Activated T-helper 1 cell treated with anti-CD3 and anti-CD28 coated beads, Interleukin-12 subunit alpha, Interleukin-12 subunit beta, Interleukin-2, Interleukin-4 antibody, amounts not matched to agents 30 ng/mL and 10 ng/mL and 1 ng/mL, durations not matched to agents 14 hours and 24 hours and 36 hours (primary cell): ENCODE measurements around the gene SH3BGRL. TPM values are rescaled to one million over a fixed set of nuclear protein-coding genes. Genes with fewer than 3 reads are reported as not detected.
"Not testable (repeated sequence)": the region's sequence is repeated elsewhere in the genome, so short reads cannot be mapped to it uniquely, and the experiment has no call there.

Experiments used
- DNase-seq: peaks from one replicate; pipeline ENCODE4 v3.0.0; 2021; ENCODE audit warnings: low spot score
- H3K27ac Mint-ChIP-seq: one replicate; pipeline ENCODE4 v1.8.0; 2021; ENCODE audit warnings: mild to moderate bottlenecking, mixed read lengths
- H3K27me3 Mint-ChIP-seq: one replicate; pipeline ENCODE4 v1.8.0; 2022; ENCODE audit warnings: mild to moderate bottlenecking, moderate library complexity, mixed read lengths; ENCODE audit not compliant: insufficient read depth
- H3K36me3 Mint-ChIP-seq: one replicate; pipeline ENCODE4 v1.8.0; 2021; ENCODE audit warnings: low read depth, mixed read lengths
- H3K4me1 Mint-ChIP-seq: one replicate; pipeline ENCODE4 v1.8.0; 2021; ENCODE audit warnings: low read depth, mixed read lengths
- H3K4me3 Mint-ChIP-seq: one replicate; pipeline ENCODE4 v1.8.0; 2021; ENCODE audit warnings: mild to moderate bottlenecking, moderate library complexity, mixed read lengths
- H3K9me3 Mint-ChIP-seq: one replicate; pipeline ENCODE4 v1.8.0; 2021; ENCODE audit warnings: mixed read lengths
- intact Hi-C: fragments of 100-400 bp; cut with micrococcal nuclease; formaldehyde crosslinking; loops from one replicate; pipeline ENCODE4 v1.15.1; 2024
- total RNA-seq: library from RNA; stranded (reverse); gene quantifications from 2 replicates; pipeline ENCODE4 v1.2.3, GENCODE V29; 2022

Gene SH3BGRL
- total RNA-seq, 1 donor from 2014 or later = 37.6 TPM

GRCh38 chrX:81278616-81279015, 76.7 kb downstream of the SH3BGRL start:
- H3K9me3 Mint-ChIP-seq = peaks cover 25% of the 10 kb centered on the region
- no peak overlapping the region for H3K4me3 Mint-ChIP-seq
- H3K36me3 Mint-ChIP-seq = peaks cover 24% of the 10 kb centered on the region
- DNase-seq = no peak
- H3K27me3 Mint-ChIP-seq = no peaks in the 10 kb centered on the region
- H3K27ac Mint-ChIP-seq = no peak overlapping the region
- intact Hi-C loops = no loop called here
- H3K4me1 Mint-ChIP-seq = no peaks in the 10 kb centered on the region

GRCh38 chrX:81280148-81280547, 78.2 kb downstream of the SH3BGRL start:
- no peak overlapping the region for H3K27ac Mint-ChIP-seq
- H3K9me3 Mint-ChIP-seq = peaks cover 27% of the 10 kb centered on the region
- H3K36me3 Mint-ChIP-seq = peaks cover 24% of the 10 kb centered on the region
- H3K4me1 Mint-ChIP-seq = no peaks in the 10 kb centered on the region
- H3K4me3 Mint-ChIP-seq = no peak overlapping the region
- DNase-seq = no peak
- intact Hi-C loops = loop anchor here (5.0 kb wide), 1 partner anchor 78 kb away; the partner anchor contains the start of genes HMGN5 and SH3BGRL
- no peaks in the 10 kb centered on the region for H3K27me3 Mint-ChIP-seq

GRCh38 chrX:81286075-81286474, 84.2 kb downstream of the SH3BGRL start:
- DNase-seq = no peak
- Mint-ChIP-seq H3K9me3 (peaks cover 32% of the 10 kb centered on the region), H3K27ac (no peak overlapping the region), H3K36me3 (peaks cover 18% of the 10 kb centered on the region), H3K4me3 (no peak overlapping the region), H3K4me1 (no peaks in the 10 kb centered on the region), H3K27me3 (no peaks in the 10 kb centered on the region)
- intact Hi-C loops = no loop called here

GRCh38 chrX:81286608-81287007, 84.7 kb downstream of the SH3BGRL start:
- Mint-ChIP-seq H3K27me3 (no peaks in the 10 kb centered on the region), H3K4me1 (no peaks in the 10 kb centered on the region), H3K36me3 (peaks cover 14% of the 10 kb centered on the region), H3K9me3 (peaks cover 29% of the 10 kb centered on the region), H3K27ac (no peak overlapping the region), H3K4me3 (no peak overlapping the region)
- intact Hi-C loops = no loop called here
- DNase-seq = no peak

- Mint-ChIP-seq H3K27ac (no peak overlapping the region), H3K4me1 (no peaks in the 10 kb centered on the region)
These were observed 90.1 kb downstream of the SH3BGRL start for GRCh38 chrX:81291996-81292395.

GRCh38 chrX:81294101-81294500, 92.2 kb downstream of the SH3BGRL start:
- intact Hi-C loops = no loop called here
- Mint-ChIP-seq H3K27ac (no peak overlapping the region), H3K27me3 (no peaks in the 10 kb centered on the region), H3K9me3 (peaks cover 27% of the 10 kb centered on the region), H3K36me3 (peaks cover 37% of the 10 kb centered on the region), H3K4me3 (no peak overlapping the region), H3K4me1 (no peaks in the 10 kb centered on the region)
- DNase-seq = no peak

More at GRCh38 chrX:81291996-81292395, 90.1 kb downstream of the SH3BGRL start:
- intact Hi-C loops = no loop called here
- H3K4me3 Mint-ChIP-seq = no peak overlapping the region
- H3K9me3 Mint-ChIP-seq = peaks cover 30% of the 10 kb centered on the region
- DNase-seq = no peak
- no peaks in the 10 kb centered on the region for H3K27me3 Mint-ChIP-seq
- H3K36me3 Mint-ChIP-seq = peaks cover 35% of the 10 kb centered on the region

GRCh38 chrX:81301877-81302276, 100.0 kb downstream of the SH3BGRL start:
- no peak for DNase-seq
- Mint-ChIP-seq H3K27me3 (no peaks in the 10 kb centered on the region), H3K27ac (no peak overlapping the region), H3K4me1 (no peaks in the 10 kb centered on the region), H3K36me3 (peaks cover 7% of the 10 kb centered on the region), H3K9me3 (no peaks in the 10 kb centered on the region), H3K4me3 (no peak overlapping the region)
- intact Hi-C loops = no loop called here

- intact Hi-C loops = no loop called here
- no peak overlapping the region for H3K4me3 Mint-ChIP-seq
- H3K9me3 Mint-ChIP-seq = no peaks in the 10 kb centered on the region
- peaks cover 3% of the 10 kb centered on the region for H3K36me3 Mint-ChIP-seq
- DNase-seq = no peak
- H3K4me1 Mint-ChIP-seq = no peaks in the 10 kb centered on the region
- H3K27ac Mint-ChIP-seq = no peak overlapping the region
- H3K27me3 Mint-ChIP-seq = no peaks in the 10 kb centered on the region
These were observed 102.7 kb downstream of the SH3BGRL start for GRCh38 chrX:81304563-81304962.

GRCh38 chrX:81305240-81305639, 103.3 kb downstream of the SH3BGRL start:
- H3K27me3 Mint-ChIP-seq = no peaks in the 10 kb centered on the region
- H3K27ac Mint-ChIP-seq = no peak overlapping the region
- no peak overlapping the region for H3K4me3 Mint-ChIP-seq
- no peaks in the 10 kb centered on the region for H3K4me1 Mint-ChIP-seq
- intact Hi-C loops = no loop called here
- DNase-seq = no peak
- H3K9me3 Mint-ChIP-seq = no peaks in the 10 kb centered on the region
- H3K36me3 Mint-ChIP-seq = peaks cover 2% of the 10 kb centered on the region

GRCh38 chrX:81308086-81308829, 106.4 kb downstream of the SH3BGRL start:
- Mint-ChIP-seq H3K27ac (no peak overlapping the region), H3K4me1 (no peaks in the 10 kb centered on the region), H3K4me3 (no peak overlapping the region), H3K27me3 (no peaks in the 10 kb centered on the region), H3K9me3 (no peaks in the 10 kb centered on the region), H3K36me3 (peaks cover 4% of the 10 kb centered on the region)
- intact Hi-C loops = no loop called here
- no peak for DNase-seq

- no peak for DNase-seq
- H3K4me3 Mint-ChIP-seq = no peak overlapping the region
- peaks cover 12% of the 10 kb centered on the region for H3K36me3 Mint-ChIP-seq
- no peaks in the 10 kb centered on the region for H3K27me3 Mint-ChIP-seq
- H3K4me1 Mint-ChIP-seq = no peaks in the 10 kb centered on the region
- H3K27ac Mint-ChIP-seq = no peak overlapping the region
- peaks cover 3% of the 10 kb centered on the region for H3K9me3 Mint-ChIP-seq
- intact Hi-C loops = no loop called here
These were observed 114.3 kb downstream of the SH3BGRL start for GRCh38 chrX:81316163-81316562.

GRCh38 chrX:81331653-81332052, 129.8 kb downstream of the SH3BGRL start:
- H3K27ac Mint-ChIP-seq, intact Hi-C loops, H3K9me3 Mint-ChIP-seq, H3K4me3 Mint-ChIP-seq, DNase-seq, H3K27me3 Mint-ChIP-seq, H3K4me1 Mint-ChIP-seq, H3K36me3 Mint-ChIP-seq: not testable (repeated sequence)

- no peaks in the 10 kb centered on the region for H3K9me3 Mint-ChIP-seq
- H3K36me3 Mint-ChIP-seq = peaks cover 8% of the 10 kb centered on the region
- no peak overlapping the region for H3K27ac Mint-ChIP-seq
- no peaks in the 10 kb centered on the region for H3K27me3 Mint-ChIP-seq
- no peak overlapping the region for H3K4me3 Mint-ChIP-seq
- no peak for DNase-seq
- peaks cover 7% of the 10 kb centered on the region for H3K4me1 Mint-ChIP-seq
- intact Hi-C loops = no loop called here
These were observed 134.7 kb downstream of the SH3BGRL start for GRCh38 chrX:81336455-81337152.
